OCI-LY3 (cell line): ENCODE results near the gene C1orf21.

Experiments used
- H2AFZ ChIP-seq: fragments of 200-600, 300-600 bp; shearing (Covaris generic); 2 replicates; pipeline ENCODE4 v1.6.0; 2014; ENCODE audit warnings: antibody characterized with exemption, low read depth, low read length
- H3K27ac ChIP-seq: fragments of 200-600, 300-600 bp; sonication (generic); 2 replicates; pipeline ENCODE4 v1.5.1; 2014; ENCODE audit warnings: mild to moderate bottlenecking, low read length, moderate library complexity, mixed read lengths
- H3K27me3 ChIP-seq: fragments of 200-600, 300-600 bp; sonication (generic); 2 replicates; pipeline ENCODE4 v1.6.1; 2014; ENCODE audit warnings: low read depth, low read length, mixed read lengths
- H3K36me3 ChIP-seq: fragments of 200-600, 300-600 bp; sonication (generic); replicated peaks from 2 replicates; pipeline ENCODE3; 2014; ENCODE audit warnings: low read depth, low read length, mixed read lengths
- H3K4me1 ChIP-seq: fragments of 300-600, 200-600 bp; sonication (generic); 2 replicates; pipeline ENCODE4 v1.6.1; 2014; ENCODE audit warnings: low read length, mixed read lengths
- H3K4me2 ChIP-seq: fragments of 200-600, 300-600 bp; sonication (generic); 2 replicates; pipeline ENCODE4 v1.6.1; 2014; ENCODE audit warnings: low read length, mixed read lengths
- H3K4me3 ChIP-seq: fragments of 300-600, 200-600 bp; sonication (generic); 2 replicates; pipeline ENCODE4 v1.5.1; 2014; ENCODE audit warnings: antibody characterized with exemption, mild to moderate bottlenecking, low read length, moderate library complexity
- H3K79me2 ChIP-seq: fragments of 300-600, 200-600 bp; shearing (Covaris generic); 2 replicates; pipeline ENCODE4 v1.6.1; 2014; ENCODE audit warnings: mild to moderate bottlenecking, low read length, mixed read lengths
- H3K9ac ChIP-seq: fragments of 300-600, 200-600 bp; shearing (Covaris generic); 2 replicates; pipeline ENCODE4 v1.6.0; 2014; ENCODE audit warnings: mild to moderate bottlenecking, low read length, moderate library complexity
- H3K9me3 ChIP-seq: fragments of 200-600, 300-600 bp; shearing (Covaris generic); 2 replicates; pipeline ENCODE4 v1.6.1; 2014; ENCODE audit warnings: low read length, mixed read lengths; ENCODE audit not compliant: insufficient read depth
- H4K20me1 ChIP-seq: fragments of 200-600, 300-600 bp; sonication (generic); 2 replicates; pipeline ENCODE4 v1.6.1; 2016; ENCODE audit warnings: low read length, mixed read lengths; ENCODE audit not compliant: insufficient read depth
- CTCF ChIP-seq: fragments of 200-600, 300-600 bp; sonication (generic); IDR thresholded peaks from 2 replicates; pipeline ENCODE4 v1.5.1; 2014; ENCODE audit warnings: antibody characterized with exemption, low read length, low read depth
- EZH2phosphoT487 ChIP-seq: fragments of 200-600 bp; shearing (Covaris generic); IDR thresholded peaks from 2 replicates; pipeline ENCODE4 v1.6.1; 2018; ENCODE audit warnings: antibody characterized with exemption, mixed run types, low read depth

Gene C1orf21

GRCh38 chr1:184650177-184650866 lies 263.5 kb downstream of the C1orf21 start:
- Histone ChIP-seq H3K9me3 (no peaks in the 10 kb centered on the region), H3K79me2 (no peaks in the 10 kb centered on the region), H3K4me3 (no peak overlapping the region), H3K27ac (no peak overlapping the region), H3K4me1 (peaks cover 22% of the 10 kb centered on the region), H3K4me2 (peak overlapping the region; percentile 81; the same call in 1 of the 2 replicates), H3K9ac (no peak overlapping the region), H3K27me3 (no peaks in the 10 kb centered on the region), H2AFZ (no peak overlapping the region), H4K20me1 (no peaks in the 10 kb centered on the region), H3K36me3 (no peaks in the 10 kb centered on the region)
- TF ChIP-seq EZH2phosphoT487 (no peak), CTCF (no peak)

DNA sequence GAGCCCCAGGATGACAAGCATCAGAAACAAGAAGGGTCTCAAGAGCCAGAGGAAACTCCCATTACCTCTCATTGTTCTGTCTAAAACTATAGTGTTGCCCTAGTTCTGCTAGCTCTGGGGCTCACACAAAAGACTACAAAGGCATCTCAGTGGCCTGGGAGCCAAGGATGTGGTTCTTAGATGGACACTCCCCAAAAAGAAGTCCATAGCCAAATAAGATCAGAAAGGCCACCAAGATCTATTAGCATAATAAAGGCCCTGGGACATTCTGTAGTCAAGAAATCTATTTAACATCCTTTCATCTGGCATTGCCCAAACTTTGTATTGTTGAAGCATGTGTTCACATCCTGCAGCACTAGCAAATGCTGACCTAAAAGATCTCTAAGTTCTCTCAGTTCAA lies 268.4 kb downstream of the C1orf21 start:
- H3K4me2 ChIP-seq, result no peak overlapping the region
- no peaks in the 10 kb centered on the region for H3K27me3 ChIP-seq
- H3K27ac ChIP-seq, result no peak overlapping the region
- H4K20me1 ChIP-seq, result no peaks in the 10 kb centered on the region
- TF ChIP-seq EZH2phosphoT487 (no peak), CTCF (no peak)
- H3K36me3 ChIP-seq, result no peaks in the 10 kb centered on the region
- H3K4me1 ChIP-seq, result peaks cover 4% of the 10 kb centered on the region
- no peak overlapping the region for H3K4me3 ChIP-seq
- no peak overlapping the region for H3K9ac ChIP-seq
- H2AFZ ChIP-seq, result no peak overlapping the region
- no peaks in the 10 kb centered on the region for H3K79me2 ChIP-seq
- H3K9me3 ChIP-seq, result no peaks in the 10 kb centered on the region

DNA sequence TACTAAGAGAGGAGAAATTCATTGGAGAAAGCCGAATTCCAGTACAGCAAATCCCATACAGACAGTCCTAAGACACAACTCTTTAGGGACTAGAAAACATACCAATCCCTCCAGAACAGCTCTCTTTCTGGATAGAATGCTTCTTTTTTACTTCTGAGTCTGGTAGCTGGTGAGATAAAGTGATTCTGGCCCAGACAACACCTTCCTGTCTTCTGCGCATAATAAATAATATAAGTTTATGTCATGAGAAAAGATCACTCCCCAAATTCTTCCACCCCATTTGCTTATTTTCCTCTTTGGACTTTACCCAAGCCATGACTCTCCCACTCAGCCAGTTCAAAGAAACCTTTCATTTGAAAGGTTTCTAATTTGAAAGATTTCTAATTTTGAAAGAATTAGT lies 269.4 kb downstream of the C1orf21 start:
- Histone ChIP-seq H3K27me3 (no peaks in the 10 kb centered on the region), H3K9ac (no peak overlapping the region), H3K27ac (no peak overlapping the region), H3K79me2 (no peaks in the 10 kb centered on the region), H3K9me3 (no peaks in the 10 kb centered on the region), H2AFZ (no peak overlapping the region), H3K4me3 (no peak overlapping the region), H3K4me1 (no peaks in the 10 kb centered on the region), H3K4me2 (no peak overlapping the region), H3K36me3 (no peaks in the 10 kb centered on the region), H4K20me1 (no peaks in the 10 kb centered on the region)
- TF ChIP-seq CTCF, result no peak
- no peak for TF ChIP-seq EZH2phosphoT487

GRCh38 chr1:184658055-184658454 lies 271.2 kb downstream of the C1orf21 start:
- H2AFZ ChIP-seq, result no peak overlapping the region
- no peaks in the 10 kb centered on the region for H3K27me3 ChIP-seq
- H4K20me1 ChIP-seq, result no peaks in the 10 kb centered on the region
- no peaks in the 10 kb centered on the region for H3K36me3 ChIP-seq
- H3K27ac ChIP-seq, result no peak overlapping the region
- H3K9me3 ChIP-seq, result no peaks in the 10 kb centered on the region
- no peaks in the 10 kb centered on the region for H3K79me2 ChIP-seq
- no peak overlapping the region for H3K4me2 ChIP-seq
- TF ChIP-seq CTCF (no peak), EZH2phosphoT487 (no peak)
- no peaks in the 10 kb centered on the region for H3K4me1 ChIP-seq
- H3K4me3 ChIP-seq, result no peak overlapping the region
- H3K9ac ChIP-seq, result no peak overlapping the region
